Nucleus accumbens (tissue), 56 donors: ENCODE results near the gene BMI1.
"Not testable (repeated sequence)": the region's sequence is repeated elsewhere in the genome, so short reads cannot be mapped to it uniquely, and the experiment has no call there.

Source experiments
- DNase-seq, 56 donors: peaks; one replicate each; lab custom pipeline; 2025; lab: John Stamatoyannopoulos, UW

BMI1 gene

GRCh38 chr10:22338185-22338900, 17.4 kb downstream of the BMI1 start:
- DNase-seq, result no peak

GRCh38 chr10:22338931-22339330, 18.0 kb downstream of the BMI1 start:
- no peak for DNase-seq

GRCh38 chr10:22339761-22340328, 18.9 kb downstream of the BMI1 start:
- no peak for DNase-seq

- peak in 47 of 56 donors; percentile 12 to 89 (median 69) for DNase-seq
Observed at GRCh38 chr10:22340329-22341189, 19.7 kb downstream of the BMI1 start.

GRCh38 chr10:22341190-22341925, 20.5 kb downstream of the BMI1 start:
- peak in 5 of 56 donors; percentile 46 to 70 (median 57) for DNase-seq

- no peak for DNase-seq
Observed at GRCh38 chr10:22341926-22342196, 21.0 kb downstream of the BMI1 start.

GRCh38 chr10:22342421-22342820, 21.5 kb downstream of the BMI1 start:
- DNase-seq, result no peak

- DNase-seq, result no peak
Observed at GRCh38 chr10:22343731-22344130, 22.8 kb downstream of the BMI1 start.

- DNase-seq, result no peak
Observed at GRCh38 chr10:22344249-22344648, 23.4 kb downstream of the BMI1 start.

- no peak for DNase-seq
Observed at GRCh38 chr10:22344781-22345300, 23.9 kb downstream of the BMI1 start.

- DNase-seq, result peak in 28 of 56 donors; percentile 1 to 75 (median 26)
Observed at GRCh38 chr10:22345301-22346095, 24.6 kb downstream of the BMI1 start, which contains the start of gene SPAG6. SPAG6 (plus strand) TSS chr10:22345496; CDS start chr10:22345612, 116 bp downstream.

- no peak for DNase-seq
Observed at GRCh38 chr10:22346096-22346661, 25.3 kb downstream of the BMI1 start.

- DNase-seq, result no peak
Observed at GRCh38 chr10:22349755-22350154, 28.9 kb downstream of the BMI1 start.

- no peak for DNase-seq
Observed at GRCh38 chr10:22351131-22351703, 30.3 kb downstream of the BMI1 start.

GRCh38 chr10:22356324-22356873, 35.5 kb downstream of the BMI1 start:
- DNase-seq, result no peak

GRCh38 chr10:22357770-22358169, 36.9 kb downstream of the BMI1 start:
- DNase-seq, result not testable (repeated sequence)

GRCh38 chr10:22363305-22363704, 42.4 kb downstream of the BMI1 start:
- no peak for DNase-seq

- no peak for DNase-seq
Observed at GRCh38 chr10:22364407-22365140, 43.7 kb downstream of the BMI1 start.
